HG03442 (cell line): ENCODE data around the gene ANKRD55.
"Not testable (repeated sequence)": the region's sequence is repeated elsewhere in the genome, so short reads cannot be mapped to it uniquely, and the experiment has no call there.

Source experiments
- ATAC-seq: cut with Tn5 transposase; IDR thresholded peaks from one replicate; pipeline ENCODE4 v1.9.1; 2021; ENCODE audit warnings: mild to moderate bottlenecking, moderate library complexity; ENCODE audit not compliant: unreplicated experiment

ANKRD55 gene

DNA sequence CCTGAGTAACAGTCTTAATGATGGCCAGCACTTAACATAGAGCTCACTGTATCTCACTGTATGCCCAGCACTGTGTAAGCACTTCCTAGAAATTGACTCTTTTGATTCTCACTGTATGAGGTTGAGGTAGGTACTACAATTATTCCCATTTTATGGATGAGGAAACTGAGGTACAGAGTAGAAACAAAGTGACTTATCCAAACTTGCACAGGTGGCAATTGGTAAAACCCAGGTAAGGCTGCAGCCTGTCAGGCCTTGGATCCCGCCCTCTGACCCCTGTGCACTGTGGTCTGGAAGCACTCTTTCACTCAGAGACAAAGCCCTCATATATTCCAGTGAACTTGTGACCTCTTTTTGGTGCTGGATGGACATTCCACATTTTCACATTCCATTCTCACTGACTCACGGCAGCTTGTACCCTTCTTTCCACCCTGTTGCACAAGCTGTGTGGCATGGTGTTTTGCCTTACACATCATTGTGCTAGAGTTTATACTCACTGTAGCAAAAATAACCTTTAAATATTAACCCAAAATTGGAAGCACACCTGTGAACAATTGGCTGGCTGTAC lies 21.7 kb downstream of the ANKRD55 start:
- no peak for ATAC-seq

DNA sequence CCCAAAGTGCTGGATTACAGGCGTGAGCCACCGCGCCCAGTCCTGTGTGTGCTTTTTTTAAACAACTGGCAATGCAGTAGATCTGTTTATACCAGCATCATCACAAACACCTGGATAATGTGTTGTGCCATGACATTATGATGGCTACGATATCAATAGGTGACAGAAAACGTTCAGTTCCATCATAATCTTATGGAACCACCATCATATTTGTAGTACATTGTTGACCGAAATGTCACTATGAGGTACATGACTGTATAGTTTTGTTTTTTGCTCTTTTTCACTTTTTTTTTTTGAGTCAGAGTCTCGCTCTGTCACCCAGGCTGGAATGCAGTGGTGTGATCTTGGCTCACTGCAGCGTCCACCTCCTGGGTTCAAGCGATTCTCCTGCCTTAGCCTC lies 24.4 kb downstream of the ANKRD55 start:
- ATAC-seq: no peak

- no peak for ATAC-seq
Measured at GRCh38 chr5:56207537-56207936, 25.6 kb downstream of the ANKRD55 start.

DNA sequence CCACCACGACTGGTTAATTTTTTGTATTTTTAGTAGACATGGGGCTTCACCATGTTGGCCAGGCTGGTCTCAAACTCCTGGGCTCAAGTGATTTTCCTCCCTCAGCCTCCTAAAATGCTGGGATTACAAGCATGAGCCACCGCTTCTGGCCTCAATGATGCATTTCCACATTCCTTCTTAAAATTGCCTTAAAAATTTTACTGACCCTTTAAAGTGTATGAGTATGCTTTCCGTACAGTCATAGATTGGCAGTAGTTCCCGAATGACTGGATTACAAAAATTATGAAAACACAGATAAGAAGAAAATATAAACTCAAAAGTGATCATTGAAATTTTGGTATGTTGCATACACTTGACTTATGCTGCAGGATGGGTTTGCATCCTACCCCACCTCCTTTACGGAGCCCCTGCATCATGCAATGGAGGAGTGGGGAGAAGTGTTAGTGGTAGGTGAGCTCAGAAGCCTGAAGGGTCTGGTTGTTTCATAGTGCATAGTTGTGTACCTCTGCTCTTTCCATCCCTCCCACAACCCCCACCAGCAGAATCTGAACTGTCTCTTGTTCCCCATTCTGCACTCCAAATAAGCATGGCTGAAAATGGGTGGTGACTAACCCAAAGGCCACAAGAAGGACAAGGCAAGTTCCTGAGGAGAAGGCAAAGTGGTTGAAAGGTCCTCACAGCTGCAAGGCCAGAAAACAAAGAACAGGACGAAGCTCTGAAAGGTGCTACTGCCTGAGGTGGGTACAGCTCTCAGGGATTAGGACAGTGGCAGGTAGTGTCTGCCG lies 26.8 kb downstream of the ANKRD55 start:
- no peak for ATAC-seq

GRCh38 chr5:56203936-56204335 lies 29.2 kb downstream of the ANKRD55 start:
- not testable (repeated sequence) for ATAC-seq

- no peak for ATAC-seq
Measured at GRCh38 chr5:56202483-56202882, 30.6 kb downstream of the ANKRD55 start.

DNA sequence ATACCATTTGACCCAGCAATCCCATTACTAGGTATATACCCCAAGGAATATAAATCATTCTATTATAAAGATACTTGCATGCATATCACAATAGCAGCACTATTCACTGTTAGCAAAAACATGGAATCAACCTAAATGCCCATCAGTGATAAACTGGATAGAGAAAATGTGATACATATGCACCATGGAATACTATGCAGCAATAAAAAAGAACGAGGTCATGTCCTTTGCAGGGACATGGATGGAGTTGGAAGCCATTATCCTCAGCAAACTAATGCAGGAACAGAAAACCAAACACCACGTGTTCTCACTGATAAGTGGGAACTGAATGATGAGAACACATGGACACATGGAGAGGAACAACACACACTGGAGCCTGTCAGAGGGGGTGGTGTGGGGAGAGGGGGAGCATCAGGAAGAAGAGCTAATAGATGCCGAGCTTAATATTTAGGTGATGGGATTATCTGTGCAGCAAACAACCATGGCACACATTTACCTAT lies 31.3 kb downstream of the ANKRD55 start:
- ATAC-seq: not testable (repeated sequence)

DNA sequence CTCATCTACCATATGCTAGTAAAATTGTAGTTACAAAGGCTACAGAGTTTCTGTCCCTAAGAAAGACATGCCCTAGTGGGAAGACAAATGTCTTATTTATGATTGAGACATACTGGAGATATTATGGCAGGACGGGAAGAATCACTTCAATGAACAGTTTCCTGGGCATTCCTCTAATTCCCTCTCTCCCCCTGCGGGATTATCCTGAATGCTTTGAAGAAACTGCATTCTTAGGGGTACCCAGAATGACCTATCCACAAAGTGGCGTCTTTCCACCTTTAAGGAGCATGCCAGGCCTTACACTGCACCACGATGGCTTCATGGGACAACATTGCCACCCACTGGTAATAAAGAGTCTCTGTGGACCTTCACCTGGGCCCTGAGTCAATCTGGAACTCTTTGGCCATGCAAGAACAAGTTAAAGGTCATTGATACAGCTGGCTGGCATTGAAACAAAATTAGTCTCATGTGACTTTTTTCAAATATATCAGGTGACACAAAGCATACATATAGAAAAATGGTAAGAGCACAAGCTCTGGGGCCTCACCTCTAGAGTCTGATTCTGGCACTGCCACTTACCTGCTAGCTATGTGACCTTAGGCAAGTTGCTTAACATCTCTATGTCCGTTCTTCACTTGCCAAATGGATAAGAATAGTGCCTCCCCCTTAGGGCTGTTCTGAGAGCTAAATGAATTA lies 32.0 kb downstream of the ANKRD55 start:
- ATAC-seq: peak; percentile 97

DNA sequence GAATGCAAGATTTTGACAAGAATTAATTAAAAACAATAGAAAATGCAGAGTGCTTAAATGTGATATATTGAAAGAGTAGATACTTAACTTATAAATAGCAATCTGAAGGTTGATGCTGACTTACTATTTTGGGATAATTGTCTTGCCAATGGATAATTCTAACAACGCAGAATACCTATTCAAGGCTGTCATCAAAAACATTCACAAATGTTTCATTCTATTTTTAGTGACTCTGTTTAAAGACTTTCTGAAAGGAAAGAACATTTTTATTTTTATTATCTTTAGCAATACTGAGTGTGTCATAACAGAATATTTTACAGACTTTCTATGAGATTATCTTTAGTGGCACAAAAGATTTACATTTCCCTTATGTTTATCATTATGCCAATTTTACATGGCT lies 38.1 kb downstream of the ANKRD55 start:
- ATAC-seq: no peak

- no peak for ATAC-seq
Measured at GRCh38 chr5:56192246-56192645, 40.9 kb downstream of the ANKRD55 start.

- ATAC-seq: no peak
Measured at GRCh38 chr5:56191656-56192055, 41.5 kb downstream of the ANKRD55 start.

DNA sequence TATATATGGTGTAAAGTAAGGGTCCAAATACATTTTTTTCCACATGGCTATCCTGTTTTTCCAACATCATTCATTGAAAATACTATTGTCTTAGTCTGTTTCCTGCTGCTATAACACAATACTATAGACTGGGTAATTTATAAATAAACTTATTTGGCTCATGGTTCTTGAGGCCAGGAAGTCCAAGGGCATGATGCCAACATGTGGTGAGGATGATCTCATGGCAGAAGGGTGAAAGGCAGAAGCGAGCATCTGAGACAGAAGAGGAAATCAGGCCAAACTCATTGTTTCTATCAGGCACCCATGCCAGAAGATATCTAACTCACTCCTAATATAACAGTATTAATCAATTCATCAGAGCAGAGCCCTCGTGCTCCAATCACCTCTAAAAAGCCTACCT lies 42.6 kb downstream of the ANKRD55 start:
- ATAC-seq: no peak

DNA sequence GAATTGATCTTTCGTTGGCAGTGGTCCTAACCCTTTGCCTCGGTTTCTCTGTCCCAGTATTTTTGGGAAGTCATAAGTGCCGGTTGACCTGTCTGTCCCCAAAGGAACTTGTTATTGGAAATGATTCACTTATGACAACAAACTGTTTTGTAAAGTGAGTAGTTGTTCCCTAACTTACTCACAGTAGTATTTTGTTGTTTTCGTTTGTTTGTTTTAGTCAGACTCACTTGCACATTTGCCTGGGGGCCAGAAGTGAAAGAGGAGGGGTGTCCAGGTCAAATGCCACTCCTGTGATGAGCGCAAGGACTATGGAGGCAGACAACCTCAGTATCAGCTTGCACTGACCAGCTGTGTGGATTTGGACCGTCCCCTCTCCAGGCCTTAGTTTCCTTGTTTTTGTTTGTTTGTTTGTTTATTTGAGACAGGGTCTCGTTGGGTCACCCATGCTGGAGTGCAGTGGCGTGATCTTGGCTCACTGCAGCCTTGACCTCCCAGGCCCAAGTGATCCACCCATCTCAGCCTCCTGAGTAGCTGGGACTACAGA lies 47.3 kb downstream of the ANKRD55 start:
- ATAC-seq: no peak

- ATAC-seq: no peak
Measured at GRCh38 chr5:56183506-56183905, 49.6 kb downstream of the ANKRD55 start.

- ATAC-seq: no peak
Measured at GRCh38 chr5:56179442-56179841, 53.7 kb downstream of the ANKRD55 start.

- ATAC-seq: no peak
Measured at GRCh38 chr5:56178823-56179222, 54.3 kb downstream of the ANKRD55 start.

GRCh38 chr5:56176871-56177533 lies 56.1 kb downstream of the ANKRD55 start:
- no peak for ATAC-seq

DNA sequence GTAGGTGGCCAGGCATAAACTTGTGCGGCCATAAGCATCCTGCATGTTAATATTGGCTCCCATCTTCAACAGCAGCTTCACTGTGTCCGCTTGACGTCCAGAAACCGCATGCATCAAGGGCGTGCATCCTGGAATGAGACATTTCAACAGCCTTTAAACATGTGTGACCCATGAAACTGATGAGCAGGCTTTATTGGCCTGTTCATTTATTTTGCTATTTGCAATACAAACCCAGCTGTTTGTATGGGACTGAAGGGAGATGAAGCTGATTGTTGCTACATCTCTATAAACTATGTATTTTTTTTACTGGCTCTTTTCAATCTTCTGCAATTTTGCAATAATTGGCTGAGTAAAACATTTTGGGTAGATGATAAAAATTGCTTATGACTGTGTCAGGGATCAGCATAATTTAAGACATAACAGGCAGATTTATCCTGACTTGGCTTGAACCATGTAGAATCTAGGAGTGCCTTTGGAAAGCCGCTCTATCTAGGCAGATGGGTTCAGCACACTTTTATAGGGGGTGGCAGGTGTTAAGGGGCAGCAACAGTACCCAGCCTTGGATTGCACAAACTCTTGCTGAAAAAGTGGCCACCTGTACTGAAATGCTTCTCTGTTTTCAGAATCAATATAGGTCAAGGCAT lies 56.9 kb downstream of the ANKRD55 start:
- no peak for ATAC-seq

- ATAC-seq: no peak
Measured at GRCh38 chr5:56175488-56175887, 57.6 kb downstream of the ANKRD55 start.

DNA sequence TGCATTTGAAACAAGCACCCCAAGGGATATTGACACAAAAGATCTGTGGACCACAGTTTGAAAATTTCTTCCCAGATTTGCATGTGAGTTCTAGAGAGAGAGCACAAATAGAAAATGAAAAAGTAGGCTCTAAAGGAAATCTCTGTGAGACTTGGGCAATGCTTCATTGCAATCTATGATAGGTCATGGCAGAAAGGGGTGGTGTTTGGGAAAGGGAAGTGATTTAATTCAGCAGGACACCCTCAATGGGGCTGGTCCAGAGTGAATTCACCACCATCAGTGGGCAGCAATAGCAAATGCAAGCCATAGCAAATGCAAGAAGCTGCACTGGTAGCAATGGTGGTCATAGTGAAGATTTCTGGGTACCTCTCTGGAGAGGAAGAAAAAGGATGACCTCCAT lies 58.1 kb downstream of the ANKRD55 start:
- ATAC-seq: no peak

GRCh38 chr5:56172241-56172640 lies 60.9 kb downstream of the ANKRD55 start:
- ATAC-seq: no peak
